ENCODE data around the gene C2orf76. TPM values are rescaled to one million over a fixed set of nuclear protein-coding genes. Genes with fewer than 3 reads are reported as not detected.

The C2orf76 gene
- total RNA-seq, 1 donor from 2014 or later: 6.5 TPM

GRCh38 chr2:119350311-119350998 lies 16.2 kb downstream of the C2orf76 start:
- intact Hi-C loops (cut with micrococcal nuclease): no loop called here
- ATAC-seq: no peak
- no peak for DNase-seq

GRCh38 chr2:119349289-119349688 lies 17.3 kb downstream of the C2orf76 start:
- DNase-seq: no peak
- intact Hi-C loops (cut with micrococcal nuclease): no loop called here
- ATAC-seq: peak; percentile 31

GRCh38 chr2:119341684-119342083 lies 24.9 kb downstream of the C2orf76 start:
- DNase-seq: no peak
- intact Hi-C loops (cut with micrococcal nuclease): no loop called here
- no peak for ATAC-seq

GRCh38 chr2:119339562-119339923 lies 27.1 kb downstream of the C2orf76 start:
- ATAC-seq: no peak
- intact Hi-C loops (cut with micrococcal nuclease): no loop called here
- no peak for DNase-seq

- DNase-seq (no peak), ATAC-seq (peak; percentile 56)
- intact Hi-C loops (cut with micrococcal nuclease): no loop called here
Measured at GRCh38 chr2:119338826-119339561, 27.6 kb downstream of the C2orf76 start.

GRCh38 chr2:119338272-119338671 lies 28.4 kb downstream of the C2orf76 start:
- no peak for ATAC-seq
- intact Hi-C loops (cut with micrococcal nuclease): no loop called here
- no peak for DNase-seq

GRCh38 chr2:119337749-119338148 lies 28.9 kb downstream of the C2orf76 start:
- DNase-seq (no peak), ATAC-seq (no peak)
- intact Hi-C loops (cut with micrococcal nuclease): no loop called here

- intact Hi-C loops (cut with micrococcal nuclease): no loop called here
- no peak for ATAC-seq
- DNase-seq: no peak
Measured at GRCh38 chr2:119333833-119334232, 32.8 kb downstream of the C2orf76 start.

- intact Hi-C loops (cut with micrococcal nuclease): no loop called here
- no peak for DNase-seq
- ATAC-seq: no peak
Measured at GRCh38 chr2:119333360-119333759, 33.3 kb downstream of the C2orf76 start.

- intact Hi-C loops (cut with micrococcal nuclease): no loop called here
- DNase-seq (no peak), ATAC-seq (no peak)
Measured at GRCh38 chr2:119332953-119333352, 33.7 kb downstream of the C2orf76 start.

GRCh38 chr2:119327431-119327830 lies 39.2 kb downstream of the C2orf76 start:
- no peak for DNase-seq
- ATAC-seq: no peak
- intact Hi-C loops (cut with micrococcal nuclease): no loop called here

GRCh38 chr2:119326938-119327337 lies 39.7 kb downstream of the C2orf76 start:
- DNase-seq (no peak), ATAC-seq (peak; percentile 29)
- intact Hi-C loops (cut with micrococcal nuclease): no loop called here

GRCh38 chr2:119324685-119325270 lies 41.9 kb downstream of the C2orf76 start:
- ATAC-seq (no peak), DNase-seq (no peak)
- intact Hi-C loops (cut with micrococcal nuclease): no loop called here

- intact Hi-C loops (cut with micrococcal nuclease): no loop called here
Measured at GRCh38 chr2:119323459-119323858, 43.2 kb downstream of the C2orf76 start.

GRCh38 chr2:119319593-119319992 lies 47.0 kb downstream of the C2orf76 start:
- intact Hi-C loops (cut with micrococcal nuclease): no loop called here
- DNase-seq (no peak), ATAC-seq (peak; percentile 87)

More at GRCh38 chr2:119323459-119323858, 43.2 kb downstream of the C2orf76 start:
- DNase-seq (no peak), ATAC-seq (no peak)

GRCh38 chr2:119317554-119317953 lies 49.1 kb downstream of the C2orf76 start:
- intact Hi-C loops (cut with micrococcal nuclease): no loop called here
- DNase-seq: no peak
- no peak for ATAC-seq

- intact Hi-C loops (cut with micrococcal nuclease): no loop called here
- no peak for ATAC-seq
- DNase-seq: no peak
Measured at GRCh38 chr2:119316066-119316465, 50.6 kb downstream of the C2orf76 start.

- no peak for ATAC-seq
- intact Hi-C loops (cut with micrococcal nuclease): no loop called here
- DNase-seq: no peak
Measured at GRCh38 chr2:119315241-119315925, 51.3 kb downstream of the C2orf76 start.

GRCh38 chr2:119311831-119312230 lies 54.8 kb downstream of the C2orf76 start:
- intact Hi-C loops (cut with micrococcal nuclease): no loop called here
- no peak for ATAC-seq
- no peak for DNase-seq

- no peak for ATAC-seq
- DNase-seq: no peak
- intact Hi-C loops (cut with micrococcal nuclease): no loop called here
Measured at GRCh38 chr2:119311371-119311770, 55.3 kb downstream of the C2orf76 start.
